ENCODE results near the gene UNC5A.

UNC5A gene

GRCh38 chr5:176781638-176782570 lies 28.5 kb upstream of the UNC5A start:
- no peak for DNase-seq (ENCODE audit: low spot score)
- Histone ChIP-seq H3K27ac (no peak overlapping the region), H3K4me3 (no peak overlapping the region)
- TF ChIP-seq, protein P1, sequence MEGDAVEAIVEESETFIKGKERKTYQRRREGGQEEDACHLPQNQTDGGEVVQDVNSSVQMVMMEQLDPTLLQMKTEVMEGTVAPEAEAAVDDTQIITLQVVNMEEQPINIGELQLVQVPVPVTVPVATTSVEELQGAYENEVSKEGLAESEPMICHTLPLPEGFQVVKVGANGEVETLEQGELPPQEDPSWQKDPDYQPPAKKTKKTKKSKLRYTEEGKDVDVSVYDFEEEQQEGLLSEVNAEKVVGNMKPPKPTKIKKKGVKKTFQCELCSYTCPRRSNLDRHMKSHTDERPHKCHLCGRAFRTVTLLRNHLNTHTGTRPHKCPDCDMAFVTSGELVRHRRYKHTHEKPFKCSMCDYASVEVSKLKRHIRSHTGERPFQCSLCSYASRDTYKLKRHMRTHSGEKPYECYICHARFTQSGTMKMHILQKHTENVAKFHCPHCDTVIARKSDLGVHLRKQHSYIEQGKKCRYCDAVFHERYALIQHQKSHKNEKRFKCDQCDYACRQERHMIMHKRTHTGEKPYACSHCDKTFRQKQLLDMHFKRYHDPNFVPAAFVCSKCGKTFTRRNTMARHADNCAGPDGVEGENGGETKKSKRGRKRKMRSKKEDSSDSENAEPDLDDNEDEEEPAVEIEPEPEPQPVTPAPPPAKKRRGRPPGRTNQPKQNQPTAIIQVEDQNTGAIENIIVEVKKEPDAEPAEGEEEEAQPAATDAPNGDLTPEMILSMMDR (IDR thresholded peaks at IDR 0.05): no peak

DNA sequence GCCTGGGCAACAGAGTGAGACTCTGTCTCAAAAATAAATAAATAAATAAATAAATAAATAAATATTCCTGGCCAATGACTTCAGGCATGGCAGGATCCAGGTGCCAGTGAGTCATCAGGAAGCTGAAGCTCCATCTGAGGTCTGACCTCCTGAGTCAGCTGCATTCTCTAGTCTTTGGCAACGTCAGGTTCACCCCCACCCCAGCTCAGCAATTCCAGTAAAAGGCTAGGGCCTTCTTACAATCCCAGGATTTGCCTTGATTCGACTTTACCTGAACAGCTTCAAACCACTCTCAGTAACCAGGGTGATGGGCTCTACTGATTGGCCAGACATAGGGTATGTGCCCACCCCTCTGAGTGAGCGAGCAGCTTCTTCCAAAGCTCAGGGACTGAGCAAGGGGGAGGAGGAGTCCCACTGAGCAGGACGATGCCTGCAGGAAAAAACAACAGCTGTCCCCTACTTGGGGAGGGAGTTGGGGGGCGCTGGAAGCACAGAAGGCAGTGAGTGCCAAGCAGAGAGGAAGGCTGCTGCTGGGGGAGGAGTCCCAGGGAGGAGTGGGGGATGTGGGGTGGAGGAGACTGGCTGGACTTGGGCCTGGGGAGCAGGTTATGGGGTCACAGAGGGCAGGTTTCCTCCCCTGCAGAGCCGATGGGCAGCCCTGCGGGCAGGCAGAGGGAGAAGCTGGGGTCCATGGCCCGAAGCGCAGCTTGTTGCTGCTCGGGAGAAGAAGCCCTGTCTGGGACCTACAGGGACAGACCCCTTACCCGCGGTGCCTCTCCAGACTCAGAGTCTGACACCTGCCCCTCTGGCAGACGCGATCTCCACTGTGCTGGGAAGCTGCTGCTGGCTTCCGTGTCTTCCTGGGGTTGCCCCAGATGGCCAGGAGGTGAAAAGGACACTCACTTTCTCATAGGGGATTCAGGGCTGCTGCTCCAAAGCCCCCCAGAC lies 25.9 kb upstream of the UNC5A start:
- Histone ChIP-seq H3K4me3 (no peak overlapping the region), H3K27ac (no peak overlapping the region)
- DNase-seq (ENCODE audit: low spot score): no peak
- TF ChIP-seq, protein P1 (IDR thresholded peaks at IDR 0.05): no peak

- DNase-seq (ENCODE audit: low spot score): no peak
These were observed 24.9 kb upstream of the UNC5A start for GRCh38 chr5:176785184-176786145.

GRCh38 chr5:176787676-176788075 lies 22.7 kb upstream of the UNC5A start:
- H3K27ac ChIP-seq: no peak overlapping the region
- TF ChIP-seq, protein P1 (IDR thresholded peaks at IDR 0.05): no peak
- no peak overlapping the region for H3K4me3 ChIP-seq
- no peak for DNase-seq (ENCODE audit: low spot score)

More at GRCh38 chr5:176785184-176786145, 24.9 kb upstream of the UNC5A start:
- Histone ChIP-seq H3K4me3 (no peak overlapping the region), H3K27ac (no peak overlapping the region)
- TF ChIP-seq, protein P1 (IDR thresholded peaks at IDR 0.05): no peak

- TF ChIP-seq, protein P1 (IDR thresholded peaks at IDR 0.05): no peak
- Histone ChIP-seq H3K27ac (no peak overlapping the region), H3K4me3 (no peak overlapping the region)
- DNase-seq (ENCODE audit: low spot score): no peak
These were observed 22.3 kb upstream of the UNC5A start for GRCh38 chr5:176788091-176788490.
